ENCODE data around the gene CRYL1.

Gene CRYL1

GRCh38 chr13:20399961-20400360 lies 125.7 kb downstream of the CRYL1 start:
- H3K4me1 ChIP-seq (ENCODE audit: control insufficient read depth, insufficient read depth, low read length) = no peaks in the 10 kb centered on the region
- H3K4me3 ChIP-seq (ENCODE audit: low read depth, low read length) = no peak overlapping the region
- POLR2A ChIA-PET = no interaction called here
- H3K27ac ChIP-seq (ENCODE audit: extremely low read depth, low read depth, low read length) = no peak overlapping the region
- H3K36me3 ChIP-seq (ENCODE audit: control insufficient read depth in 2 of 2, insufficient read depth in 1 of 2, low read length in 2 of 2) = no peaks in the 10 kb centered on the region
- no peaks in the 10 kb centered on the region for H3K9me3 ChIP-seq (ENCODE audit: control insufficient read depth, insufficient read depth, low read depth, low read length)
- CTCF ChIA-PET = interaction anchor here (0.6 kb wide), 1 partner anchor 246 kb away, joined by 3 read pairs; no protein-coding TSS in a partner anchor
- TF ChIP-seq ZNF558 (tag by site-specific recombination; IDR thresholded peaks at IDR 0.05) (no peak), PRDM4 (tag by site-specific recombination; IDR thresholded peaks at IDR 0.05) (no peak), OSR2 (tag by site-specific recombination; IDR thresholded peaks at IDR 0.05) (no peak), ZNF423 (tag by site-specific recombination; IDR thresholded peaks at IDR 0.05) (no peak), ZNF302 (tag by site-specific recombination; IDR thresholded peaks at IDR 0.05; ENCODE audit: low read depth) (no peak), ZNF843 (tag by site-specific recombination; IDR thresholded peaks at IDR 0.05) (no peak), ZNF169 (tag by site-specific recombination; IDR thresholded peaks at IDR 0.05) (no peak), ZBTB8A (tag by site-specific recombination; IDR thresholded peaks at IDR 0.05) (no peak), ZNF18 (tag by site-specific recombination; IDR thresholded peaks at IDR 0.05) (no peak), ZSCAN23 (tag by site-specific recombination; IDR thresholded peaks at IDR 0.05) (no peak), ZXDB (tag by site-specific recombination; IDR thresholded peaks at IDR 0.05) (no peak), ZBTB49 (tag by site-specific recombination; IDR thresholded peaks at IDR 0.05; ENCODE audit: low read depth) (no peak), ZNF114 (tag by site-specific recombination; IDR thresholded peaks at IDR 0.05) (no peak), AEBP2 (tag by site-specific recombination; IDR thresholded peaks at IDR 0.05; ENCODE audit: borderline replicate concordance) (no peak), SP2 (tag by site-specific recombination; IDR thresholded peaks at IDR 0.05) (no peak), ZNF112 (tag by site-specific recombination; IDR thresholded peaks at IDR 0.05) (no peak)

GRCh38 chr13:20399515-20399914 lies 126.1 kb downstream of the CRYL1 start:
- H3K36me3 ChIP-seq (ENCODE audit: control insufficient read depth in 2 of 2, insufficient read depth in 1 of 2, low read length in 2 of 2) = no peaks in the 10 kb centered on the region
- no peaks in the 10 kb centered on the region for H3K4me1 ChIP-seq (ENCODE audit: control insufficient read depth, insufficient read depth, low read length)
- ChIA-PET CTCF (interaction anchor here (0.6 kb wide), 1 partner anchor 246 kb away, joined by 3 read pairs; no protein-coding TSS in a partner anchor), POLR2A (no interaction called here)
- H3K4me3 ChIP-seq (ENCODE audit: low read depth, low read length) = no peak overlapping the region
- TF ChIP-seq ZNF423 (tag by site-specific recombination; IDR thresholded peaks at IDR 0.05) = no peak
- no peak for TF ChIP-seq ZXDB (tag by site-specific recombination; IDR thresholded peaks at IDR 0.05)
- no peak for TF ChIP-seq SALL2 (tag by site-specific recombination; IDR thresholded peaks at IDR 0.05; ENCODE audit: borderline replicate concordance)
- no peak for TF ChIP-seq ZSCAN30 (tag by site-specific recombination; IDR thresholded peaks at IDR 0.05)
- no peak for TF ChIP-seq ZNF132 (tag by site-specific recombination; IDR thresholded peaks at IDR 0.05; ENCODE audit: borderline replicate concordance)
- TF ChIP-seq ZSCAN4 (tag by site-specific recombination; IDR thresholded peaks at IDR 0.05) = no peak
- no peak for TF ChIP-seq ZNF239 (tag by site-specific recombination; IDR thresholded peaks at IDR 0.05)
- no peak for TF ChIP-seq ZNF76 (tag by site-specific recombination; IDR thresholded peaks at IDR 0.05; ENCODE audit: borderline replicate concordance, low read depth)
- TF ChIP-seq ZNF350 (tag by site-specific recombination; IDR thresholded peaks at IDR 0.05) = no peak
- no peak for TF ChIP-seq ZNF202 (tag by site-specific recombination; IDR thresholded peaks at IDR 0.05; ENCODE audit: borderline replicate concordance)
- no peak for TF ChIP-seq HOXC10 (CRISPR knock-in tag; IDR thresholded peaks at IDR 0.05)
- TF ChIP-seq ZNF654 (tag by site-specific recombination; IDR thresholded peaks at IDR 0.05; ENCODE audit: low read depth) = no peak
- no peak for TF ChIP-seq ZNF416 (tag by site-specific recombination; IDR thresholded peaks at IDR 0.05)
- TF ChIP-seq ZNF624 (tag by site-specific recombination; IDR thresholded peaks at IDR 0.05) = no peak
- no peak for TF ChIP-seq ZNF626 (tag by site-specific recombination; IDR thresholded peaks at IDR 0.05)
- H3K9me3 ChIP-seq (ENCODE audit: control insufficient read depth, insufficient read depth, low read depth, low read length) = no peaks in the 10 kb centered on the region
- no peak overlapping the region for H3K27ac ChIP-seq (ENCODE audit: extremely low read depth, low read depth, low read length)
